ENCODE data around the gene ACTRT2.

ACTRT2 gene

DNA sequence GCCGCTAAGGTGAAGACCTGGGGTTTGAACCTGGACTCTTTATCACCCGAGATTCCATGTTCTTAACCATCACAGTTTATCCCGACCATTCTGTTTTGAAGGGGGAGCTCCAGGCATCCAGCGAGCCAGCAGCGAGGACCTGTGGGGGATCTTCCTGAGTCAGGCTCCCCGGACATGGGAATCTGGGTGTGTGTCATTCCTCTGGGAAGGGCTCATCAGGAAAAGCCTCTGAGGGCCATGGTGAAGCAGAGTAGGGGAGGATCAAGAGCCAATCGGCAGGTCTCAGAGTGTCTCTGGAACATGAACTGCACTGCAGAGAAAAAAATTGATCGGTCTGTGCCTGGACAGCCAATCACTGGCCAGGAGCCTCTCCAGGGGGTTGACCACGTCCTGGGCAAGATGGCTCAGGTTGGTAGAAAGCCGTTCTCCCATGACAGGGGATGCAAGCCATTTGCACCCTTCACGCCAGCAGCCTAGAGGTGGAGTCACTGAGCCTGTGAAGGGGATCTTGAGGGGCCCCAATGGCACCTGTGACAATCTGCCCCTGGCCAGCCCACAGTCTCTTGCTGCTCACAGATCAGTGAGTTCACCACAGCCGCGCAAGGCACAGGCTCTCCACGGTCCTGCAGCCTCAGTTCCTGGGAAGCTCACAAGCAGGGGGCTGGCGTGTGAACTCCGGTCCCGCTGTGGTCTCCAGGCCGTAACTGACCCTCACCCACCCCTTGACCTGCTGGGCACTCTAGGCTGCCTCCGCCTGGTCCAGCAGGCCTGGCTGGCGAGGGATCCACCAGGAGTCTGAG, 20.4 kb upstream of the ACTRT2 start:
- in situ Hi-C loops (cut with MboI; ENCODE audit: low pct_unique_long_range_greater_than_20kb, low sequenced_read_pairs) = no loop called here
- DNase-seq = no peak

DNA sequence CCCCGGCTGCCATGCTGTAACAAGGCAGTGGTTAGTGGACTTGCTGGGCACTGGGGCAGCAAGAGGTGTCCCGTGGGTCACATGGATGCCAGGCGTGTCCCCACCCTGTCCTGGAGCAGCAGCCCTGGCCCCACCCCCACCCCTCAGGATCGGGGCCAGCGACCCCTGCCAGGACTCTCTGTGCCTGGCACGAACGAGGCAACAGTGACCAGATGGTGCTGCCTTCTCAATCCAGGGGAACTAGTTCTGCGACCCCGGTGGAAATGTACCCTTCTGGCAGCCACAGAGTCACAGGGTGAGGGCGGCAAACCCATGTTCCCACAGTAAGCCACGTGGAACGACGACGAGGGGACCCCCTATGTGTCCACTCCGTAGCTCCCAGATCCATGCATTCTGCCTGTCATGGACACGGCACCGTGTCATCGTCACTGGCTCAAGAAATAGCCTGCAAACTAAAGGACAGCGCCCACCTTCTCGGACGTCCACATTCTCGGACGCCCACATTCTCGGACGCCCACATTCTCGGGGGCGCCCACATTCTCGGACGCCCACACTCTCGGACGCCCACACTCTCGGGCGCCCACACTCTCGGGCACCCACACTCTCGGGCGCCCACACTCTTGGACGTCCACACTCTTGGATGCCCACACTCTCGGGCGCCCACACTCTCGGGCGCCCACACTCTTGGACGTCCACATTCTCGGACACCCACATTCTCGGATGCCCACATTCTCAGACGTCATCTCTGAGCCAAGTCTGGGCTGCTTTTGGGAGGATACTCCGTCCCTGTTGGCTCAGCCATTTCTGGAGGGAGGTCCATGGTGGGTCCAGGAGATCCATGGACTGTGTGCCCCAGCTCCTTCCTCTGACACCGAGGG, 19.6 kb upstream of the ACTRT2 start:
- in situ Hi-C loops (cut with MboI; ENCODE audit: low pct_unique_long_range_greater_than_20kb, low sequenced_read_pairs) = no loop called here
- DNase-seq = no peak

GRCh38 chr1:3002349-3003038, 18.8 kb upstream of the ACTRT2 start:
- in situ Hi-C loops (cut with MboI; ENCODE audit: low pct_unique_long_range_greater_than_20kb, low sequenced_read_pairs) = no loop called here
- no peak for DNase-seq

- DNase-seq = no peak
- in situ Hi-C loops (cut with MboI; ENCODE audit: low pct_unique_long_range_greater_than_20kb, low sequenced_read_pairs) = no loop called here
Observed at GRCh38 chr1:3003039-3003940, 18.0 kb upstream of the ACTRT2 start.

DNA sequence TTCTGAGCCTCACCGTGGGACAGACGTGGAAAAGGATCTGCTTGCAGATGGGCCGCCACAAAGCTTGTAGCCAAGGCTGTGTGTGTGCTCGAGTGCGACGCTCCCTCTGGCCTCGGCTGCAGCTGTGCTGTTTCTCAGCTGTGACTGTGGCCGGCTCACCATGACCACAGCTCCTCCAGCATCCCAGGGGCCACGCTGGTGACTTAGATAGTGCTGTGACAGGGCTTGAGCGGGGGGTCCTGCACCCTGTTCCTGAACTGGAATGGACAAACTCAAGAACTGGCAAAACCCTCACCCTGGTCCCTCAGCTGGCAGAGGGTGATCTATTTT, 17.4 kb upstream of the ACTRT2 start:
- DNase-seq = no peak

GRCh38 chr1:3004285-3005205, 16.7 kb upstream of the ACTRT2 start:
- in situ Hi-C loops (cut with MboI; ENCODE audit: low pct_unique_long_range_greater_than_20kb, low sequenced_read_pairs) = no loop called here
- DNase-seq = no peak

More for the DNA sequence above, 17.4 kb upstream of the ACTRT2 start:
- in situ Hi-C loops (cut with MboI; ENCODE audit: low pct_unique_long_range_greater_than_20kb, low sequenced_read_pairs) = no loop called here

DNA sequence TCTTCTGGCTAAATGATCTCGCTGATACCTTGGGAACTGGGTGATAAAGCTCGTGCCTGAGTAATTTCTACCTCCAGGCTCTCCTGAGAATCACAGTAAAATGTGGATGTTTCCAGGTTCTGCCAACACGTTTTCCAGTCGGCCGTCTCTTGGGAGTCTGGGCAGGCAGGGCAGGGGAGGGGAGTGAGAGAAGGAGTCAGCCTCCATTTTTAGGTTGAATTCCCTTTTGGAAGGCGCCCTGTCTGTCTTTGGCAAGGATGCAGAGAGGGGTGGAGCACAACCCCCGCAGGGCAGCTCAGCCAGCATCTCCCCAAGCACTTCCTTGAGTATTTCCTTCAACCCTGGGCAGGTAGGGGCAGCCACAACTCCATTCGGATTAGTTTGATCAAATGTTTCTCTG, 15.5 kb upstream of the ACTRT2 start:
- in situ Hi-C loops (cut with MboI; ENCODE audit: low pct_unique_long_range_greater_than_20kb, low sequenced_read_pairs) = no loop called here
- no peak for DNase-seq

GRCh38 chr1:3007298-3008147, 13.7 kb upstream of the ACTRT2 start:
- in situ Hi-C loops (cut with MboI; ENCODE audit: low pct_unique_long_range_greater_than_20kb, low sequenced_read_pairs) = no loop called here

DNA sequence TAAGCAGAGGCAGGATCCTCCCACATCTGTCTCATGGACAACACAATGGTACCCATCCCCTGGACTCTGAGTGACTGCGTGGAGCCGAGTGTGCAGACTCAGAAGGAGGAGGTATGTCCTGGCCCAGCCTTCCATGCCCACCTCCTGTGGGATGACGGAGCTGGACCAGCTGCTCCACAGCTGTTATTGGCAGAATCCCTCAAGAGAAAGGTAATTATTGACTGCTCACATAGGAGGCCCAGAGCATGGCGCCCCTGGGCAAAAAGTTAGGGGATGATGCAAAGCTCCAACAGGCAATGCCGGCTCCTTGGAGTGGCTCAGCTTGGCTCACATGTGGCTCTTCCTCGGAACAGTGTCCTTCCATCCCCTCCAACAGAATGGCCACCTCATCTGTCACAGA, 12.2 kb upstream of the ACTRT2 start:
- no peak for DNase-seq
- in situ Hi-C loops (cut with MboI; ENCODE audit: low pct_unique_long_range_greater_than_20kb, low sequenced_read_pairs) = no loop called here

More at GRCh38 chr1:3007298-3008147, 13.7 kb upstream of the ACTRT2 start:
- DNase-seq = no peak

GRCh38 chr1:3009556-3009955, 11.7 kb upstream of the ACTRT2 start:
- in situ Hi-C loops (cut with MboI; ENCODE audit: low pct_unique_long_range_greater_than_20kb, low sequenced_read_pairs) = no loop called here
- DNase-seq = no peak

DNA sequence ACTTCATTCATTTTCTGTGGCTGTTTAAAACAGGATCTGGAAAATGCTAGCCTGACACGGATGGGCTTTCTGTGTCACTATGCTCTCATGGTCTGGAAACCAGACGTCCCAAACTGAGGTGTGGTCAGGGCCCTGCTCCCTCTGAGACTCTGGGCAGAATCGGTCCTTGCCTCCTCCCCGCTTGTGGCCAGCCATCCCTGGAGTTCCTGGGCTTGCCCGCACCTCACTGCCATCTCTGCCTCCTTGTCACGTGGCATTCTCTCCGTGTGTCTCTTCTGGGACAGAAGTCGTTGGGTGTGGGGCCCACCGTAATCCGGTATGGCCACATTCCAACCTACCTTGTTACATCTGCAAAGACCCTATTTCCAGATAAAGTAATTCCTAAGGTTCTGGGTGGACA, 10.1 kb upstream of the ACTRT2 start:
- in situ Hi-C loops (cut with MboI; ENCODE audit: low pct_unique_long_range_greater_than_20kb, low sequenced_read_pairs) = no loop called here
- DNase-seq = no peak

- in situ Hi-C loops (cut with MboI; ENCODE audit: low pct_unique_long_range_greater_than_20kb, low sequenced_read_pairs) = no loop called here
- DNase-seq = no peak
Observed at GRCh38 chr1:3011631-3012455, 9.4 kb upstream of the ACTRT2 start.

DNA sequence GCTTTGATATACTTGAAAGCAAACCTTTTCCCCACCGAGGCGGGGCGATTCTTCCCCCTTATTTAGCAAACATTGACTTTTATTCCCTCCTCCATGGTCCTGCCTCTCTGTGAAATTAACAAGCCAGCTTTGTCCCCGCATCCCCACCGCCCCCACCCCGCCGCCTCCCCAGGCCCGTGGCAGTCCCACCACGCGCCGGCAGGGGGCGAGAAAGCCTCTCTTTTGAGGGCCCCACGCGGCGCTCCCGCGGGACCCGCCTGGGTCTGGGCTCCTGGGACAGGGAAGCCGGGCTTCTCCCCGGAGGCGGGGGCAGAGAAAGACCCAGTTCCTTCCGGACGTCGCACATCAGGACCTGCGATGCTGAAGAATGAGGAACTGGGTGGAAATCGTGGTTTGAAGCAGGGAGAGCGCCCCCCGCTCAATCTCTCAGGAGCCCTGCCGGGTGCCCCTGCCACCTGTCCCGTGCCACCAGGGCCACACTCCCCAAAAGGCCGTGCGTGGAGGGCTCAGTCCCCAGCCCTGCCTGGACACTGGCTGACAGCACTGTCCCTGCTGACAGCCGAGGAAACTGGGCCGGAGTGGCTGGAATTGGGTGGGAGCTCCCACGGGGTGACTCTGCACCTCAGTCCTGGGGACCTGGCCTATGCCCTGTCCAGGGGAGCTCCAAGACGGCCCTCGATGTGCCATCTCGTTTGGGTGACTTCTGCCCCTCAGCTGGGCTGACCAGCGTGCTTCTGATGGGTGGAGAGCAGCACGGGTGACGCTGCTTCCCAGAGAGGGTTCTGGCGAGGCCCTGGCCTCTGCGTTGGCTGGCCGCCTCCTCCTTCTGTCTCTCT, 8.6 kb upstream of the ACTRT2 start:
- DNase-seq = peak; percentile 41
- in situ Hi-C loops (cut with MboI; ENCODE audit: low pct_unique_long_range_greater_than_20kb, low sequenced_read_pairs) = no loop called here

GRCh38 chr1:3013371-3014049, 7.8 kb upstream of the ACTRT2 start:
- in situ Hi-C loops (cut with MboI; ENCODE audit: low pct_unique_long_range_greater_than_20kb, low sequenced_read_pairs) = no loop called here
- no peak for DNase-seq

DNA sequence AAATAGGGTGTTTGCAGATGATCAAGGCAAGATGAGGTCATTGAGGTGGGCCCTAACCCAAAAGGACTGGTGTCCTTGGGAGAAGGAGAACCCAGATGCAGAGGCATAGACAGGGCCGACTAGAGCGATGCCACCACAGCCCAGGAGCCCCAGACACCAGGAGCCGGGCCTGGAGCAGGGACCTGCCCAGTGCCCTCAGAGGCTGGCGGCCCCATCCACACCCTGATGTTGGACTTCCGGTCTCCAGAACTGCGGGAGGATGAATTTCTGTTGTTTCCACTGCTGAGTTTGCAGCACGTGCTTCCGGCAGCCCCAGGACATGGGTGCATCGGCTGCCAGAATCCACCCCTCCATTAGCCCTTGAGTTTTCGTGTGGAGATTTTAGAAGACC, 7.2 kb upstream of the ACTRT2 start:
- DNase-seq = no peak
- in situ Hi-C loops (cut with MboI; ENCODE audit: low pct_unique_long_range_greater_than_20kb, low sequenced_read_pairs) = no loop called here
